GM19240 (cell line): ENCODE data around the gene MEI1.
A peak's percentile ranks its signal among the peaks of the same experiment; 100 is the strongest.
"Not testable (repeated sequence)": the region's sequence is repeated elsewhere in the genome, so short reads cannot be mapped to it uniquely, and the experiment has no call there.

Experiments used
- DNase-seq: peaks from one replicate; pipeline ENCODE4 v3.0.0; 2011; ENCODE audit warnings: low spot score; ENCODE audit not compliant: insufficient read length

Gene MEI1

GRCh38 chr22:41682033-41682807 is 17.1 kb upstream of the MEI1 start:
- peak; percentile 67 for DNase-seq

DNA sequence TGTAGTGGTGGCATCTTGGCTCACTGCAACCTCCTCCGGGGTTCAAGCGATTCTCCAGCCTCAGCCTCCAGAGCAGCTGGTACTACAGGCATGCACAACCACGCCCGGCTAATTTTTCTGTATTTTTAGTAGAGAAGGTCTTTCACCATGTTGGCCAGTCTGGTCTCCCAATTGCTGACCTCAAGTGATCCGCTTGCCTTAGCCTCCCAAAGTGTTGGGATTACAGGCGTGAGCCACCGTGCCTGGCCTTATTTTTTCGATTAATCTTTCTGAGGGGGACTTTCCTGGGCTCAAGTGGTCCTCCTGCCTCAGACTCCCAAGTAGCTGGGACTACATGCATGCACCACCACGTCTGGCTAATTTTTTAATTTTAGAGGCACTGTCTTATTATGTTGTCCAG is 16.3 kb upstream of the MEI1 start:
- DNase-seq: no peak

DNA sequence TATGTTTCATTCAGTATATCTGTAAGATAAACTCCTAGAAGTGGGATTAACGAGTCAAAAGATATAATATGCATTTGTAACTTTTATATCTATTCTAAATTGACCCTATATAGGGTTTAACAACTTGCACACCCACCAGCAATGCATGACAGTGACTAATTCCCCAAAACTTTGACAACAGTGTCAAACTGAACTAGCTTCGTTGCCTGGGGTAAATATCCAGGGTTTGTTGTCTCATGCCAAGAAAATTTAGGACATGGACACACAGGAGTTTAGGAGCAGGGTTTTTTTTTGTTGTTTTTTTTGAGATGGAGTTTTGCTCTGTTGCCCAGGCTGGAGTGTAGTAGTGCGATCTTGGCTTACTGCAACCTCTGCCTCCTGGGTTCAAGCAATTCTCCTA is 15.7 kb upstream of the MEI1 start:
- no peak for DNase-seq

- DNase-seq: no peak
These were observed 15.1 kb upstream of the MEI1 start for GRCh38 chr22:41684194-41684593.

GRCh38 chr22:41686890-41687289 is 12.4 kb upstream of the MEI1 start:
- not testable (repeated sequence) for DNase-seq

DNA sequence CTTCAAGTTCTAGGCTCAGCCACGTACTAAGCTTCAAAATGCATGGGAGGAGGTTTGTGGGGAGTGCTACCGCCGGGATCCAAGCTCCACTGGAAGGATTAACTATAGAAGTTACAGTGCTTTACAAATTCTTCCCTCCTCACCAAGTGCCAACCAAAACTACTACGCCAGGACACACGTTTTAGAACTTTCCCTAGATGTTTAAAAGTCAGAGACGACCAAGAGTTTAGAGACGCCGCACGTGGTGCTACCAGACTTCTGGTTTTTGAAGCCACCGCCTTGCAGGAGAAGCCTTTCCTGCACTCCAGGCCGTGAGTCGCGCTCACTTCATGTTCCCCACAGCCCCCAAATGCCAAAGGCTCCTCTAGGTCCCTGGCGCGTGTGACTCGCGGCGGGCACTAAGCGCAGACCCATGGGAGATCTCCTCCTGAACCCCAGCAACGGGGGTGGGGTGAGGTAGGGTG is 11.4 kb upstream of the MEI1 start:
- DNase-seq: no peak

DNA sequence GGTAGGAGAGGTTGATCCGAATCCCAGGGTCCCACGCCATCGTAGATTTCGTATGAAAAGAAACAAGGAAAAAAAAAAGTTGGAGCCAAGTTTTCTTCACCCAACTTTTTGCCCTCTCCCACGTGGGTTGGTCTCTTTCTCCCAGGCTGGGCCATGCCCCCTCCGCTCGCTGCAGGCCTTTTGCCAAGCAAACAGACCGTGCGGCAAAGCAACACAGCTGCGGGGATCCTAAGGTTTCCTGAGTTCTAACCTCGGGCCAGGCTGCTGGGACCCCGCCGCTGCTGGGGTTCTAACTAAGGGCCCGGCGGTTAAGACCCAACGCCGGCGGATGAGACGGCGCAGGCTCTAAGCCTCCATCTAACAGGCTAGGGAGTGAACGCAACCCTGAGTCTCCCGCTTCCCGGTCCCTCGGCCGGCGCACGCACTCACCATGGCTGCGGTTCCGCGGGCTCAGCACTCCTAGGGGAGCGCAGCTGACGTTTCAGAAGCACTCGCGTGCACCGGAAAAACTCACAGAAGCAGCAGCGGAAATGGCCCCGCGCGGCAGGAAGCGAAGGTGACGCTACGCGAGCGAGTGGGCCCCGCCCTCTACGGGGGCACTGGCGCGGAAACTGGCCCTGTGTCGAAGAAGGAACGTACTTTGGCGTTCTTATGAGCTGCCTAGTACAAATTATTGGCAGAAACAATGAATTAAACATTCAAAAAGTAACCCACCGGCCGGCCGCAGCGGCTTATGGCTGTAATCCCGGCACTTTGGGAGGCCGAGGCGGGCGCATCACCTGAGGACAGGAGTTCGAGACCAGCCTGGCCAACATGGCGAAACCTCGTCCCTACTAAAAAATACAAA is 10.7 kb upstream of the MEI1 start, which contains the start of gene SNU13:
Gene SNU13 (minus strand): TSS at position 503 of the 847 bp plus-strand sequence. CDS start 71 bp downstream, at position 432.
- peak; percentile 80 for DNase-seq

GRCh38 chr22:41690476-41690875 is 8.8 kb upstream of the MEI1 start:
- no peak for DNase-seq

- no peak for DNase-seq
These were observed 4.1 kb upstream of the MEI1 start for GRCh38 chr22:41695211-41695610.

DNA sequence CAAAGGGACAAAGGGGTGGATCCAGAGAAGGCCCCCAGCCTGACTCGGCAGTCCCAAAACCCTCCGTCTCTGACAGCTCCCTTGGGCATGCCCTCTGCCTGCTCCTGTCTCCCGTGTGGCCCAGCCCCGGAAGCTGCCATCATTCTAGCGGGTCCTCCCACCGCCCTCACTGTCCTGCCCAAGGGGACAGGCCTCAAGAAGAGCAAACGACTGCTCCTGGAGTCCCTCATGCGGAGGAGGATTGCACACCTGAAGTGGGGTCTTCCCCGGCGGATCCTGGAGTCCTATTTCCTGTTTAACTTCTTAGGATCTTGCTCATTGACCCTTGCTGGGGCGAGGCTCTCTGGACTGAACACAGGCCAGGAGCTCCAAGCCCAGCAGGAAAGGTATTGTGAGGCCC is 2.6 kb upstream of the MEI1 start:
- no peak for DNase-seq

GRCh38 chr22:41697126-41697775 is 2.1 kb upstream of the MEI1 start:
- peak; percentile 84 for DNase-seq

DNA sequence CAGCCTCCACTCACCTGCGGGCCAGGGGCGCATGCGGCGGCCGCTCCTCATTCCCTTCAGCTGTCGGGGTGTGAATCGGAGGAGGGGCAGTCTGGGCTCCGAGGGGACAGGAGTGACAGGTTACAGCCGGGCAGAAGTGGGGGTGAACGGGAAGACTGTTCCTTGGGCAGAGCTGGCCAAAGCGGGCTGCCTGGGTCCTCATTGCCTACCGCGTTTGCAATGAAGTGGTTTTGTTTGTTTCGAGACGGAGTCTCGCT is 733 bp downstream of the MEI1 start:
- DNase-seq: no peak

- DNase-seq: no peak
These were observed 3.5 kb downstream of the MEI1 start for GRCh38 chr22:41702763-41703162.

DNA sequence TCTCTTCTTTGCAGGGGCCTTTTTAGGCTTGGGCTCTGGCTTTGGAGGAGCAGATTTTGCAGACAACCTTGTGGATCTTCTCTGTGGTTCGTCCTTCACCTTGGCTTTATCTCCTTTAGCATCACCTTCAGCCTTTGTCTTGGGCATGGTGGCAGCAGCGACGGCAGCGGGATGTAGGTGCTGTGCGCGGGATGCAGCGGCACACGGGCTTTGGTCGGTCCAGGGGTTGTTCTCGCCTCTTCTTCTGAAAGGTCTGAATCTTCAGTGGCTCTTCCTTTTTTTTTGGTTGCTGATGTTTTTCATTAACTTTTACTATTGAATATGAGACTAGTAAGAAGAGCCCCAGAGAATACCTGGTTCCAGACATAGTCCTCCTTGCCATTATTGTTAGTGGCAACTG is 10.0 kb downstream of the MEI1 start:
- DNase-seq: no peak

DNA sequence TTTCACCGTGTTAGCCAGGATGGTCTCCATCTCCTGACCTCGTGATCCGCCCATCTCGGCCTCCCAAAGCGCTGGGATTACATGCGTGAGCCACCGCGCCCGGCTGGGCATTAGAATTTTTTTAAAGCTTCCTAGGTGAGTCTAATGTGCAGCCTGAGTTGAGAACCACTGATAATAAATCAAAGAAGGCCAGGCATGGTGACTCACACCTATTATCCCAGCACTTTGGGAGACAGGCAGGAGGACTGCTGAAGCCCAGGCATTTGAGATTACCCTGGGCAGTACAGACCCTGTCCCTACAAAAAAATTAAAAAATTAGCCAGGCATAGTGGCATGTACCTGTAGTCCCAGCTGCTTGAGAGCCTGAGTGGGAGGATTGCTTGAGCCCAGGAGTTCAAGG is 13.7 kb downstream of the MEI1 start:
- DNase-seq: no peak

DNA sequence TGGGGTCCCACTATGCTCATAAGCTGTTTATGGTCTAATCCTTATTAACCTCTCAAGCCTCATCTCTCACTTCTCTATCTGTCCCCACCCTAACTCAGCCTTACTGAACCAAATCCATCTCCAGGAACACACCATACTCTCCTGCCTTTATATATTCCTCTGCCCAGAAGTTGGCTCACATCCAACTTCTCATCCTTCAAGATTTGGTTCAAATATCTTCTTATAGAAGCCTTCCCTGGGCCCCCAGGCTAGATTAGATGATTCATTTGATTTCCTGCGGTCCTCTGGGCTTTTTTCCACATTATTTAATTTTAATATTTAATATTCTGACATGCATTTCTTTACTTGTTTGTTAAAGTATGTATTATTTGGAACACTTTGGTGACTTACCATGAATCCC is 23.2 kb downstream of the MEI1 start:
- DNase-seq: no peak

DNA sequence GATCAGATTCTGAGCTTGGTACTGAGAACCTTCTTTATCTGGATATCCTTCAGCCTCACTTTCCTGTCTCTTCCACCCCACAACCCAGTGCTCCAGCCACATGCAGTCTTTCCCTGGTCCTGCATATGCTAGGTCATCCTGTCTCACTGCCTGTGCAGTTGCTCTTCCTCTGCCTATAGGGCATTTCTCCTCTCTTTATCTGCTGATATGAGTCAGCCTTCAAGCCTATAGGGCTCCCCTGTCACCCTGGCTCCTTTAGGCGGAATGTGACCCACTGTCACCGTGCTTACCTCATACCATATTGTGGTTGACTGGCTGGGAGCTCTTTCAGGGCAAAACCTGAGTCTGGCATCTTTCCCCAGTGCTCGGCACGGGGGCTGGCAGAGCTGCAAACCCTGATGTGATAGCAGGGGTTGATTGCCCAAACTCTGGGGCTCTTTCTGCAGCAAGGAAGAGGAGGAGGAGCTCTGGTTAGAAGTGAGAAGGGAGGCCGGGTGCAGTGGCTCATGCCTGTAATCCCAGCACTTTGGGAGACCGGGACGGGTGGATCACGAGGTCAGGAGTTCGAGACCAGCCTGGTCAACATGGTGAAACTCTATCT is 26.3 kb downstream of the MEI1 start:
- no peak for DNase-seq

GRCh38 chr22:41731609-41732008 is 32.3 kb downstream of the MEI1 start:
- DNase-seq: no peak

- DNase-seq: no peak
These were observed 32.9 kb downstream of the MEI1 start for GRCh38 chr22:41732096-41732772.

GRCh38 chr22:41733241-41733640 is 33.9 kb downstream of the MEI1 start:
- DNase-seq: not testable (repeated sequence)

DNA sequence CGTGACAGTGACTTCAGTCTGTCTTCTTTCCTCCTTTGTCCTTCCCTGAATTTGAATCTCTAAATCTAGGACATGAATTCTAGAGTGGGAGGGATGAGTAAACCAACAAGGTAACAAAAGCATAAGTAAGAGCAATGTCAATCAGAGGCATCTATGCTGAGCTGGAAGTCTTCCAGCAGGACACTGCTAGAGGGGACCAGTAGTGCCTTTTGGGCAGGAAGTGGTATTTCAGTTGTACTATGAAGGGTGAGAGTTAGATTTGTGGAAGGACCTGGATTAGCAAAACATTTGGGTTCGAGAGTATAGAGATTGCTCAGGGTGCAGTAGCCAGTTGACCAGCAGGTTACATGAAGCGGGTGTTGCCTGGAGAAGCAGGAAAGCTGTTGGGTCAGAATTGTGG is 40.3 kb downstream of the MEI1 start:
- no peak for DNase-seq
